Left cardiac atrium (tissue), 2 donors: Measurements from ENCODE around the gene CENPI. TPM values are rescaled to one million over a fixed set of nuclear protein-coding genes. Genes with fewer than 3 reads are reported as not detected.

Source experiments
- total RNA-seq, 2 donors: library from RNA; stranded (reverse); fragmentation: NEBNext Ultra II Directional; extraction: Animal tissue kit (Norgen Biotek cat#: 25700); gene quantifications; one replicate each; pipeline ENCODE4 v1.2.1, GENCODE V29; 2021
- donor health status: DM: no; HTN: yes; CAD: no; lungs with severe emphysema.
- donor health status: DM: yes; HTN: yes; CAD: no.

Gene CENPI
- total RNA-seq, 2 donors from 2014 or later, result 0.42 to 0.88 TPM

Other genes starting within 250 kb of the CENPI start
- not detected for gene NOX1, start 223.8 kb upstream of the CENPI start, total RNA-seq
- gene XKRX, start 169.3 kb upstream of the CENPI start, total RNA-seq, result not detected
- gene ARL13A, start 128.5 kb upstream of the CENPI start, total RNA-seq, result not detected
- gene TRMT2B, start 46.1 kb upstream of the CENPI start, total RNA-seq, result 10 to 100 TPM; 14.3 to 15.6 TPM
- under 1 TPM in 1 of 2 donors, not detected in 1; 0.41 TPM for gene TMEM35A, start 19.3 kb upstream of the CENPI start, total RNA-seq
- under 1 TPM; 0.05 to 0.12 TPM for gene DRP2, start 121.6 kb downstream of the CENPI start, total RNA-seq
- under 1 TPM in 1 of 2 donors, not detected in 1; 0.15 TPM for gene TAF7L, start 193.1 kb downstream of the CENPI start, total RNA-seq